Measurements from ENCODE around the gene CDC42BPG.
A peak's percentile ranks its signal among the peaks of the same experiment; 100 is the strongest.

- TF ChIP-seq, protein P1, sequence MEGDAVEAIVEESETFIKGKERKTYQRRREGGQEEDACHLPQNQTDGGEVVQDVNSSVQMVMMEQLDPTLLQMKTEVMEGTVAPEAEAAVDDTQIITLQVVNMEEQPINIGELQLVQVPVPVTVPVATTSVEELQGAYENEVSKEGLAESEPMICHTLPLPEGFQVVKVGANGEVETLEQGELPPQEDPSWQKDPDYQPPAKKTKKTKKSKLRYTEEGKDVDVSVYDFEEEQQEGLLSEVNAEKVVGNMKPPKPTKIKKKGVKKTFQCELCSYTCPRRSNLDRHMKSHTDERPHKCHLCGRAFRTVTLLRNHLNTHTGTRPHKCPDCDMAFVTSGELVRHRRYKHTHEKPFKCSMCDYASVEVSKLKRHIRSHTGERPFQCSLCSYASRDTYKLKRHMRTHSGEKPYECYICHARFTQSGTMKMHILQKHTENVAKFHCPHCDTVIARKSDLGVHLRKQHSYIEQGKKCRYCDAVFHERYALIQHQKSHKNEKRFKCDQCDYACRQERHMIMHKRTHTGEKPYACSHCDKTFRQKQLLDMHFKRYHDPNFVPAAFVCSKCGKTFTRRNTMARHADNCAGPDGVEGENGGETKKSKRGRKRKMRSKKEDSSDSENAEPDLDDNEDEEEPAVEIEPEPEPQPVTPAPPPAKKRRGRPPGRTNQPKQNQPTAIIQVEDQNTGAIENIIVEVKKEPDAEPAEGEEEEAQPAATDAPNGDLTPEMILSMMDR (IDR thresholded peaks at IDR 0.05): peak; percentile 92 to 95 (median 92)
- peak in 1 of 3 donors; percentile 40 for TF ChIP-seq POLR2AphosphoS5 (IDR thresholded peaks at IDR 0.05)
- TF ChIP-seq POLR2A (IDR thresholded peaks at IDR 0.05): no peak
These were observed 43.4 kb upstream of the CDC42BPG start for GRCh38 chr11:64887757-64888405.

All from breast epithelium (tissue), 3 donors.